GM12878 (cell line): Measurements from ENCODE around the gene PLET1. TPM values are rescaled to one million over a fixed set of nuclear protein-coding genes. Genes with fewer than 3 reads are reported as not detected.

ENCODE experiments used
- ATAC-seq: fragments of 200-7000 bp; cut with Tn5 transposase; 3 replicates; pipeline ENCODE4 v1.9.1; 2020; ENCODE audit warnings: mild to moderate bottlenecking, moderate library complexity
- BruUV-seq: library from RNA; stranded (reverse); fragments of 400-500 nt; replicated peaks from 2 replicates; lab custom pipeline; 2021; lab: Mats Ljungman, UMichigan
- CTCF ChIA-PET: fragments of 300-600 bp; sonication (Branson Sonifier 250); formaldehyde crosslinking; extraction: SDS; loops from one replicate; lab custom pipeline; 2021; ENCODE audit warnings: inconsistent platforms; lab: Yijun Ruan, JAX
- POLR2A ChIA-PET: fragments of 350-600 bp; formaldehyde crosslinking; extraction: SDS; loops from one replicate; lab custom pipeline; 2021; ENCODE audit warnings: inconsistent platforms; lab: Charles Lee
- RAD21 ChIA-PET: fragments of 300-600 bp; sonication (Branson Sonifier 250); formaldehyde crosslinking; loops from one replicate; lab custom pipeline; 2023; ENCODE audit warnings: antibody characterized with exemption; ENCODE audit not compliant: unreplicated experiment; lab: Charles Lee
- SMC1A ChIA-PET: fragments of 300-600 bp; sonication (Branson Sonifier 250); formaldehyde crosslinking; loops from one replicate; lab custom pipeline; 2023; ENCODE audit not compliant: unreplicated experiment, uncharacterized antibody; lab: Charles Lee
- DNase-seq: peaks from one replicate; pipeline ENCODE4 v3.0.0-alpha.2; 2011; ENCODE audit warnings: low read depth, low spot score
- FAIRE-seq: peaks from 3 replicates; lab custom pipeline; 2011; peaks lifted over from hg19 to GRCh38; lab: Jason Lieb, UNC
- H2AFZ ChIP-seq: 2 replicates; pipeline ENCODE4 v1.6.0; 2011; ENCODE audit warnings: low read depth, low read length, control low read depth; ENCODE audit not compliant: control insufficient read depth
- H3K27ac ChIP-seq: 2 replicates; pipeline ENCODE4 v1.5.1; 2011; ENCODE audit warnings: control low read depth; ENCODE audit not compliant: control insufficient read depth, insufficient read depth
- H3K27me3 ChIP-seq, 2 experiments: replicated peaks in 1 of 2; 2 replicates each; pipeline versions ENCODE4 v1.6.0 to v1.6.1; 2011; ENCODE audit warnings: low read length in 1 of 2; ENCODE audit not compliant: control insufficient read depth in 2 of 2, insufficient read depth in 2 of 2
- H3K36me3 ChIP-seq, 2 experiments: 2 replicates each; pipeline ENCODE4 v1.5.1; 2011; ENCODE audit warnings: low read length in 1 of 2; ENCODE audit not compliant: control insufficient read depth in 2 of 2, insufficient read depth in 2 of 2
- H3K4me1 ChIP-seq: 2 replicates; pipeline ENCODE4 v1.6.1; 2011; ENCODE audit warnings: mild to moderate bottlenecking, low read length, moderate library complexity, mixed read lengths; ENCODE audit not compliant: control insufficient read depth, insufficient read depth
- H3K4me2 ChIP-seq: 2 replicates; pipeline ENCODE4 v1.6.0; 2011; ENCODE audit warnings: control low read depth; ENCODE audit not compliant: control insufficient read depth, insufficient read depth
- H3K4me3 ChIP-seq: fragments of 200-600 bp; sonication (generic); 2 replicates; pipeline ENCODE4 v1.5.1; 2016
- H3K79me2 ChIP-seq: 2 replicates; pipeline ENCODE4 v1.6.0; 2011; ENCODE audit warnings: low read length; ENCODE audit not compliant: control insufficient read depth, insufficient read depth
- H3K9ac ChIP-seq: 2 replicates; pipeline ENCODE4 v1.8.0; 2011; ENCODE audit warnings: low read length, control low read depth, mixed read lengths; ENCODE audit not compliant: control insufficient read depth, insufficient read depth
- H3K9me3 ChIP-seq: replicated peaks from 3 replicates; pipeline ENCODE4 v1.5.1; 2011; ENCODE audit warnings: mild to moderate bottlenecking, low read length; ENCODE audit not compliant: control insufficient read depth, insufficient read depth
- H4K20me1 ChIP-seq: 2 replicates; pipeline ENCODE4 v1.6.0; 2011; ENCODE audit not compliant: control insufficient read depth, insufficient read depth
- CBFB ChIP-seq: IDR thresholded peaks from 2 replicates; pipeline ENCODE4 v1.6.1; 2016; ENCODE audit warnings: antibody characterized with exemption, low read depth
- CBX3 ChIP-seq: fragments of 200-600 bp; sonication (generic); IDR thresholded peaks from 2 replicates; pipeline ENCODE4 v1.6.1; 2016; ENCODE audit warnings: low read depth, borderline replicate concordance
- CHD1 ChIP-seq: IDR thresholded peaks from 2 replicates; pipeline ENCODE4 v1.6.1; 2012; ENCODE audit warnings: low read depth, low read length, improper control_type of control experiment
- CHD2 ChIP-seq: IDR thresholded peaks from 2 replicates; pipeline ENCODE4 v1.6.1; 2011; ENCODE audit warnings: low read depth, low read length, improper control_type of control experiment, borderline replicate concordance
- CTCF ChIP-seq, 3 experiments: IDR thresholded peaks in 2 of 3; conservative IDR thresholded peaks in 1 of 3; 2 replicates each; pipeline ENCODE4 v1.5.1; 2011; ENCODE audit warnings: low read depth in 3 of 3, low read length in 3 of 3, mild to moderate bottlenecking in 3 of 3, control low read depth in 2 of 3, moderate library complexity in 2 of 3, inconsistent platforms in 1 of 3, mixed read lengths in 1 of 3; ENCODE audit not compliant: control insufficient read depth in 2 of 3, insufficient read depth in 1 of 3; ENCODE audit errors: extremely low read depth in 1 of 3
- ESRRA ChIP-seq: IDR thresholded peaks from 2 replicates; pipeline ENCODE4 v1.6.1; 2012; ENCODE audit warnings: mild to moderate bottlenecking, low read length, improper control_type of control experiment
- HDAC6 ChIP-seq: fragments of 200-600 bp; sonication (generic); IDR thresholded peaks from one replicate; pipeline ENCODE4 v1.8.0; 2017; ENCODE audit warnings: antibody characterized with exemption; ENCODE audit not compliant: unreplicated experiment
- IRF4 ChIP-seq: IDR thresholded peaks from 2 replicates; pipeline ENCODE4 v1.6.1; 2011; ENCODE audit warnings: low read depth, low read length
- KAT2A ChIP-seq: conservative IDR thresholded peaks from 2 replicates; pipeline ENCODE4 v1.6.1; 2011; ENCODE audit warnings: low read depth, low read length; ENCODE audit not compliant: control insufficient read depth
- MAX ChIP-seq: IDR thresholded peaks from 2 replicates; pipeline ENCODE4 v1.6.1; 2012; ENCODE audit warnings: low read depth, low read length, improper control_type of control experiment
- MTA3 ChIP-seq: IDR thresholded peaks from 2 replicates; pipeline ENCODE4 v1.6.1; 2012; ENCODE audit warnings: low read length, inconsistent platforms, borderline replicate concordance
- NFXL1 ChIP-seq: fragments of 450-650 bp; IDR thresholded peaks from 2 replicates; pipeline ENCODE4 v1.6.1; 2017; ENCODE audit warnings: antibody characterized with exemption, mild to moderate bottlenecking, borderline replicate concordance
- NR2C2 ChIP-seq: IDR thresholded peaks from 2 replicates; pipeline ENCODE4 v1.6.1; 2011; ENCODE audit warnings: borderline replicate concordance, low read depth; ENCODE audit not compliant: control insufficient read depth, insufficient read length
- PAX5 ChIP-seq: IDR thresholded peaks from 2 replicates; pipeline ENCODE4 v1.6.1; 2011; ENCODE audit warnings: low read depth, low read length, borderline replicate concordance
- POLR2AphosphoS5 ChIP-seq: IDR thresholded peaks from 2 replicates; pipeline ENCODE4 v1.6.1; 2011; ENCODE audit warnings: mild to moderate bottlenecking, low read length, inconsistent platforms
- RAD21 ChIP-seq: IDR thresholded peaks from 2 replicates; pipeline ENCODE4 v1.6.1; 2011; ENCODE audit warnings: mild to moderate bottlenecking, low read depth, low read length, moderate library complexity; ENCODE audit not compliant: insufficient read depth
- SMC3 ChIP-seq: IDR thresholded peaks from 2 replicates; pipeline ENCODE4 v1.6.1; 2011; ENCODE audit warnings: low read length, improper control_type of control experiment, borderline replicate concordance
- SREBF2 ChIP-seq: IDR thresholded peaks from 2 replicates; pipeline ENCODE4 v1.6.1; 2012; ENCODE audit warnings: mild to moderate bottlenecking, low read length
- TCF7 ChIP-seq: IDR thresholded peaks from 2 replicates; pipeline ENCODE4 v1.6.1; 2014; ENCODE audit warnings: antibody characterized with exemption, borderline replicate concordance
- YY1 ChIP-seq: IDR thresholded peaks from 2 replicates; pipeline ENCODE4 v1.6.1; 2011; ENCODE audit warnings: low read depth, mild to moderate bottlenecking, low read length
- ZBED1 ChIP-seq: IDR thresholded peaks from 2 replicates; pipeline ENCODE4 v1.6.1; 2016; ENCODE audit warnings: borderline replicate concordance
- ZNF24 ChIP-seq: fragments of 450-650 bp; IDR thresholded peaks from 2 replicates; pipeline ENCODE4 v1.6.1; 2017; ENCODE audit warnings: antibody characterized with exemption, mild to moderate bottlenecking
- ZNF384 ChIP-seq: IDR thresholded peaks from 2 replicates; pipeline ENCODE4 v1.6.1; 2012; ENCODE audit warnings: low read depth, mild to moderate bottlenecking, low read length, improper control_type of control experiment, borderline replicate concordance
- WGBS: methylation state at CpG from one replicate; pipeline ENCODE4 v1.1.6; 2016; ENCODE audit warnings: low lambda C conversion rate; ENCODE audit not compliant: insufficient replicate concordance, insufficient coverage; ENCODE audit errors: missing lambda C conversion rate; 5-methylcytosine and 5-hydroxymethylcytosine counted together
- in situ Hi-C: fragments of 300-500 bp; cut with MboI; formaldehyde crosslinking; loops from 9 replicates; pipeline ENCODE4 v1.14.3; 2018; ENCODE audit warnings: mixed read lengths
- intact Hi-C: fragments of 100-400 bp; cut with micrococcal nuclease; formaldehyde crosslinking; loops from one replicate; pipeline ENCODE4 v1.14.2; 2022; ENCODE audit not compliant: unreplicated experiment
- polyA plus RNA-seq, 11 experiments: library from polyadenylated mRNA; depleted of rRNA in 4 of 11; unstranded in 6 of 11; stranded (reverse) in 5 of 11; fragments of >200 nt; fragmentation: Nextera tagmentation in 4 of 11; fragmentation: Illumina TruSeq in 1 of 11; extraction: Ambion mirVana in 4 of 11; extraction: Trizol in 1 of 11; gene quantifications; 1 replicate in 1 of 11; 2 replicates in 10 of 11; pipeline versions ENCODE4 v1.2.1 to v1.2.3, GENCODE V29; 2011 to 2016; ENCODE audit warnings: inconsistent platforms in 2 of 11, missing spikeins in 2 of 11, low read depth in 1 of 11
- total RNA-seq, 4 experiments: library from RNA; depleted of rRNA in 3 of 4; stranded (reverse); fragments of >200 nt in 3 of 4; fragmentation: Illumina TruSeq in 1 of 4; extraction: Trizol in 1 of 4; gene quantifications; 2 replicates each; pipeline versions ENCODE4 v1.2.1 to v1.2.3, GENCODE V29; 2013 to 2021

The PLET1 gene
- total and polyA plus RNA-seq, 10 of the 15 experiments (the other 5 are each of a cell fraction or from before 2014, with no cell fraction given): not detected

- FAIRE-seq: peak; percentile 94
- Histone ChIP-seq H4K20me1 (no peaks in the 10 kb centered on the region), H3K9me3 (no peaks in the 10 kb centered on the region), H3K79me2 (no peaks in the 10 kb centered on the region), H3K9ac (no peak overlapping the region), H3K27me3 (no peaks in the 10 kb centered on the region), H2AFZ (peak overlapping the region; percentile 89), H3K4me2 (peak overlapping the region; percentile 80), H3K4me3 (peak overlapping the region; percentile 61; the same call in 1 of the 2 replicates), H3K27ac (no peak overlapping the region), H3K36me3 (no peaks in the 10 kb centered on the region), H3K4me1 (no peaks in the 10 kb centered on the region)
- intact Hi-C loops (loop anchor here (1.0 to 2.0 kb wide), 3 partner anchors 61 to 346 kb away; no protein-coding TSS in a partner anchor), in situ Hi-C loops (loop anchor here (5.0 kb wide), 1 partner anchor 168 kb away; no protein-coding TSS in a partner anchor)
- RAD21 ChIA-PET: interaction anchor here (0.6 to 3.7 kb wide), 18 partner anchors 10 to 401 kb away, joined by 3 to 62 read pairs (median 4); partner anchors contain the start of genes CFAP68 and PTS
- no TSS peak for BruUV-seq
- DNase-seq: peak; percentile 37
- under 1% methylated on average over 17 of the region's 18 CpGs for WGBS
- SMC1A ChIA-PET: interaction anchor here (0.6 to 8.4 kb wide), 19 partner anchors 8 to 1009 kb away, joined by 3 to 161 read pairs (median 4); partner anchors contain the start of gene PTS
- peak; percentile 97 for ATAC-seq
- POLR2A ChIA-PET: interaction anchor here (1.1 to 2.0 kb wide), 2 partner anchors 61 to 66 kb away, joined by 3 to 6 read pairs; no protein-coding TSS in a partner anchor
- CTCF ChIA-PET: interaction anchor here (0.6 to 9.3 kb wide), 53 partner anchors 8 to 1259 kb away, joined by 3 to 314 read pairs (median 4); partner anchors contain the start of genes ALG9 and PTS
- peak; percentile 87; the same call in 1 of the 2 replicates for TF ChIP-seq PAX5
- TF ChIP-seq MAX: no peak
- TF ChIP-seq CBX3: no peak
- peak; percentile 7; the same call in 1 of the 2 replicates for TF ChIP-seq YY1
- peak; percentile 80 for TF ChIP-seq RAD21
- no peak for TF ChIP-seq KAT2A
- no peak for TF ChIP-seq POLR2AphosphoS5
- TF ChIP-seq IRF4: no peak
- TF ChIP-seq CHD2: no peak
- TF ChIP-seq ZBED1: no peak
- no peak for TF ChIP-seq ESRRA
- no peak for TF ChIP-seq MTA3
- no peak for TF ChIP-seq SREBF2
- no peak for TF ChIP-seq CHD1
- TF ChIP-seq NR2C2: no peak
- TF ChIP-seq TCF7: no peak
- no peak for TF ChIP-seq ZNF24
- no peak for TF ChIP-seq NFXL1
- no peak for TF ChIP-seq HDAC6
- TF ChIP-seq CBFB: peak; percentile 34; the same call in 1 of the 2 replicates
- peak; percentile 88 for TF ChIP-seq ZNF384
- TF ChIP-seq CTCF (IDR thresholded peaks at IDR 0.05 in 2 of 3, conservative IDR thresholded peaks at IDR 0.05 in 1 of 3; ENCODE audit: control insufficient read depth in 2 of 3, extremely low read depth in 1 of 3, insufficient read depth in 1 of 3, low read depth in 3 of 3, low read length in 3 of 3): peak; percentile 71 to 86 (median 74)
- peak; percentile 75 for TF ChIP-seq SMC3
These were observed 19.8 kb upstream of the PLET1 start for GRCh38 chr11:112280268-112281126.
